Prostate gland (tissue), 2 donors: ENCODE results near the gene ADARB1.

Source experiments
- POLR2A ChIP-seq: fragments of 450-650 bp; IDR thresholded peaks from one replicate; pipeline ENCODE4 v1.6.1; 2016; ENCODE audit warnings: antibody characterized with exemption, mild to moderate bottlenecking
- TF ChIP-seq, protein P1 (sequence below), 4 experiments: fragments of 200-600 bp in 2 of 4; fragments of 450-650 bp in 2 of 4; sonication (generic) in 2 of 4; IDR thresholded peaks; 1 replicate in 3 of 4; 2 replicates in 1 of 4; pipeline ENCODE4 v1.5.1; 2016 to 2019; ENCODE audit warnings: antibody characterized with exemption in 4 of 4, mild to moderate bottlenecking in 2 of 4, moderate library complexity in 2 of 4

DNA sequence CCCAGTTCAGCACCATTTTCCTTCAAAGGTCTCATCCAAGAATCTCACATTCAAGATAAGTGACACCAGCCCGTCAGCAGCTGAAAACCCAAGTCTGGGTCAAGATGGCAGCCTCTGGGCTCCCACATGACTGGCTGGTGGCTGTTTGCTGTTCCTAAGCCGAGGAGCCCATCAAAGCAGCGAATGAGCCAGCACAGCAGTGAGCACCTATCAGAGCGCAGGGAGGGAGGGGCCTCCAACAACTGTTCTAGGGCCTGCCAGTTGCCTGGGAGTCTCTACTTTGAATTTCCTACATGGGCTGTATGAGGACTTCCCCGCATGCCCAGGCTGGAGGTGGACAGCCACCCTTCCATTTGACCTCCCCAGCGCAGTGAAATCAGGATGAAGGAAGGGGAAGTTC is 102.7 kb downstream of the ADARB1 start:
- TF ChIP-seq, protein P1, sequence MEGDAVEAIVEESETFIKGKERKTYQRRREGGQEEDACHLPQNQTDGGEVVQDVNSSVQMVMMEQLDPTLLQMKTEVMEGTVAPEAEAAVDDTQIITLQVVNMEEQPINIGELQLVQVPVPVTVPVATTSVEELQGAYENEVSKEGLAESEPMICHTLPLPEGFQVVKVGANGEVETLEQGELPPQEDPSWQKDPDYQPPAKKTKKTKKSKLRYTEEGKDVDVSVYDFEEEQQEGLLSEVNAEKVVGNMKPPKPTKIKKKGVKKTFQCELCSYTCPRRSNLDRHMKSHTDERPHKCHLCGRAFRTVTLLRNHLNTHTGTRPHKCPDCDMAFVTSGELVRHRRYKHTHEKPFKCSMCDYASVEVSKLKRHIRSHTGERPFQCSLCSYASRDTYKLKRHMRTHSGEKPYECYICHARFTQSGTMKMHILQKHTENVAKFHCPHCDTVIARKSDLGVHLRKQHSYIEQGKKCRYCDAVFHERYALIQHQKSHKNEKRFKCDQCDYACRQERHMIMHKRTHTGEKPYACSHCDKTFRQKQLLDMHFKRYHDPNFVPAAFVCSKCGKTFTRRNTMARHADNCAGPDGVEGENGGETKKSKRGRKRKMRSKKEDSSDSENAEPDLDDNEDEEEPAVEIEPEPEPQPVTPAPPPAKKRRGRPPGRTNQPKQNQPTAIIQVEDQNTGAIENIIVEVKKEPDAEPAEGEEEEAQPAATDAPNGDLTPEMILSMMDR (IDR thresholded peaks at IDR 0.05), result no peak
- TF ChIP-seq POLR2A, result no peak
